Activated CD8-positive, alpha-beta T cell treated with anti-CD3 and anti-CD28 coated beads for 36 hours (primary cell): ENCODE data around the gene ZKSCAN1. TPM values are rescaled to one million over a fixed set of nuclear protein-coding genes. Genes with fewer than 3 reads are reported as not detected.

Experiments used
- ATAC-seq: fragments of 200-7000 bp; cut with Tn5 transposase; one replicate; pipeline ENCODE4 v1.10.0; 2021; ENCODE audit warnings: mild to moderate bottlenecking, moderate library complexity
- CTCF ChIA-PET: fragments of 350-600 bp; sonication (Branson Sonifier 250); formaldehyde crosslinking; loops from one replicate; lab custom pipeline; 2021; ENCODE audit warnings: antibody characterized with exemption; lab: Charles Lee
- POLR2A ChIA-PET: fragments of 350-600 bp; sonication (Branson Sonifier 250); formaldehyde crosslinking; loops from one replicate; lab custom pipeline; 2021; ENCODE audit warnings: antibody characterized with exemption; lab: Charles Lee
- DNase-seq: peaks from one replicate; pipeline ENCODE4 v3.0.0-alpha.2; 2020
- H3K27ac Mint-ChIP-seq: one replicate; pipeline ENCODE4 v1.8.0; 2021; ENCODE audit warnings: mild to moderate bottlenecking, mixed read lengths
- H3K27me3 Mint-ChIP-seq: one replicate; pipeline ENCODE4 v1.8.0; 2021; ENCODE audit warnings: mixed read lengths
- H3K36me3 Mint-ChIP-seq: one replicate; pipeline ENCODE4 v1.8.0; 2021; ENCODE audit warnings: low read depth, mixed read lengths
- H3K4me1 Mint-ChIP-seq: one replicate; pipeline ENCODE4 v1.8.0; 2021; ENCODE audit warnings: low read depth, mixed read lengths
- H3K4me3 Mint-ChIP-seq: one replicate; pipeline ENCODE4 v1.8.0; 2021; ENCODE audit warnings: mild to moderate bottlenecking, moderate library complexity, mixed read lengths
- H3K9me3 Mint-ChIP-seq: one replicate; pipeline ENCODE4 v1.8.0; 2021; ENCODE audit warnings: mixed read lengths
- intact Hi-C: fragments of 100-400 bp; cut with micrococcal nuclease; formaldehyde crosslinking; loops from one replicate; pipeline ENCODE4 v1.10.0; 2022
- total RNA-seq, 2 experiments: library from RNA; stranded (reverse); gene quantifications; one replicate each; pipeline ENCODE4 v1.2.3, GENCODE V29; 2021
- TF ChIP-seq, protein P1 (sequence below): fragments of 200-600 bp; IDR thresholded peaks from one replicate; pipeline ENCODE4 v1.8.0; 2022; ENCODE audit warnings: antibody characterized with exemption, mild to moderate bottlenecking

The ZKSCAN1 gene
- total RNA-seq, 2 experiments from 2014 or later, result 41.9 to 47.3 TPM

DNA sequence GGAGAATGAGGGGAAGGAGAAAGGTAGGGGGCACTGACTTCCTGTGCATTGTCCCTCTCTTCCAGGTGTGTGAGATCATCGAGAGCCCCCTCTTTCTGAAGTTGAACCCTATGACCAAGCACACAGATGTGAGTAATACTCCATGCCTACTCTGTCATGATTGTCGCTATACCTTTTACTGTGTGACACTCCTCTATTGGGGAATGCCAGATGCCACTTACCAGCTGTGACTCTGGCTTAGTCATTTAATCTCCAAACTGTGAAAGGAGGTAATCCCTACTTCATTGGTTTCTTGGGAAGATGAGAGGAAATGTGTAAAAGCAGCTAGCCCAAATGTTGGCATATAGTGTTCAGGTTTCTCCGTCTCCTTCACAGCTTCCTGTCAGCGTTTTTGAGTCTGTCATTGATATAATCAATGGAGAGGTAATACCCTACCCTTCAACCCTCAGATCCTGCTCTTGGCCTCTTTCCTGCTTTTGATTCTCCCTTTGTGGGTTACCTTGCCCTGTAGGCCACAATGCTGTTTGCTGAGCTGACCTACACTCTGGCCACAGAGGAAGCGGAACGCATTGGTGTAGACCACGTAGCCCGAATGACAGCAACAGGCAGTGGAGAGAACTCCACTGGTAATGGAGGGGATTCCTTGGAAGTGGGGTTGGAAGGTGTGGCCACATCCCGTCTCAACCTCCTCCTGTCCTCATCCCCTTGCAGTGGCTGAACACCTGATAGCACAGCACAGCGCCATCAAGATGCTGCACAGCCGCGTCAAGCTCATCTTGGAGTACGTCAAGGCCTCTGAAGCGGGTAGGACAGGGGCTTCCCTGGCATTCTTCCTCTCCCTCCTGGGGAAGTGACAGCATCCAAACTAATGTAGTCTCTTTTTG lies 75.4 kb downstream of the ZKSCAN1 start:
- ChIA-PET POLR2A (interaction anchor here (0.5 to 6.7 kb wide), 10 partner anchors 9 to 482 kb away, joined by 3 to 187 read pairs (median 4); partner anchors contain the start of genes AP4M1, CNPY4, MBLAC1 and MCM7), CTCF (interaction anchor here (1.1 to 1.8 kb wide), 2 partner anchors 9 to 177 kb away, joined by 3 to 10 read pairs; partner anchors contain the start of genes AP4M1 and MCM7)
- DNase-seq (no peak), ATAC-seq (no peak)
- Mint-ChIP-seq H3K27ac (peak overlapping the region; percentile 97), H3K27me3 (no peaks in the 10 kb centered on the region), H3K4me3 (peak overlapping the region; percentile 20), H3K9me3 (no peaks in the 10 kb centered on the region), H3K36me3 (peaks cover 46% of the 10 kb centered on the region), H3K4me1 (peaks cover 33% of the 10 kb centered on the region)
- TF ChIP-seq, protein P1, sequence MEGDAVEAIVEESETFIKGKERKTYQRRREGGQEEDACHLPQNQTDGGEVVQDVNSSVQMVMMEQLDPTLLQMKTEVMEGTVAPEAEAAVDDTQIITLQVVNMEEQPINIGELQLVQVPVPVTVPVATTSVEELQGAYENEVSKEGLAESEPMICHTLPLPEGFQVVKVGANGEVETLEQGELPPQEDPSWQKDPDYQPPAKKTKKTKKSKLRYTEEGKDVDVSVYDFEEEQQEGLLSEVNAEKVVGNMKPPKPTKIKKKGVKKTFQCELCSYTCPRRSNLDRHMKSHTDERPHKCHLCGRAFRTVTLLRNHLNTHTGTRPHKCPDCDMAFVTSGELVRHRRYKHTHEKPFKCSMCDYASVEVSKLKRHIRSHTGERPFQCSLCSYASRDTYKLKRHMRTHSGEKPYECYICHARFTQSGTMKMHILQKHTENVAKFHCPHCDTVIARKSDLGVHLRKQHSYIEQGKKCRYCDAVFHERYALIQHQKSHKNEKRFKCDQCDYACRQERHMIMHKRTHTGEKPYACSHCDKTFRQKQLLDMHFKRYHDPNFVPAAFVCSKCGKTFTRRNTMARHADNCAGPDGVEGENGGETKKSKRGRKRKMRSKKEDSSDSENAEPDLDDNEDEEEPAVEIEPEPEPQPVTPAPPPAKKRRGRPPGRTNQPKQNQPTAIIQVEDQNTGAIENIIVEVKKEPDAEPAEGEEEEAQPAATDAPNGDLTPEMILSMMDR, result no peak
- intact Hi-C loops, result no loop called here

Other genes with a start within 250 kb of the ZKSCAN1 start
- not detected for gene CYP3A4, start 231.4 kb upstream of the ZKSCAN1 start, total RNA-seq
- gene CYP3A43, start 187.6 kb upstream of the ZKSCAN1 start, total RNA-seq, result not detected
- not detected for gene OR2AE1, start 138.6 kb upstream of the ZKSCAN1 start, total RNA-seq
- gene TRIM4, start 96.1 kb upstream of the ZKSCAN1 start, total RNA-seq, result 10 to 100 TPM; 22.2 to 22.3 TPM
- gene GJC3, start 86.0 kb upstream of the ZKSCAN1 start, total RNA-seq, result under 1 TPM; 0.41 to 0.47 TPM
- gene AZGP1, start 39.6 kb upstream of the ZKSCAN1 start, total RNA-seq, result not detected
- 1 to 10 TPM; 6.3 to 6.9 TPM for gene ZSCAN21, start 34.2 kb downstream of the ZKSCAN1 start, total RNA-seq
- 10 to 100 TPM; 16.4 to 18.9 TPM for gene ZNF3, start 66.1 kb downstream of the ZKSCAN1 start, total RNA-seq
- 10 to 100 TPM; 81.3 to 86.3 TPM for gene COPS6, start 73.4 kb downstream of the ZKSCAN1 start, total RNA-seq
- 100 to 1,000 TPM; 456 to 476 TPM for gene MCM7, start 85.8 kb downstream of the ZKSCAN1 start, total RNA-seq
- 10 to 100 TPM in 1 of 2 experiments, 1 to 10 TPM in 1; 9.8 to 10.9 TPM for gene AP4M1, start 86.0 kb downstream of the ZKSCAN1 start, total RNA-seq
- 10 to 100 TPM; 48.6 to 55.3 TPM for gene TAF6, start 103.8 kb downstream of the ZKSCAN1 start, total RNA-seq
- gene CNPY4, start 104.0 kb downstream of the ZKSCAN1 start, total RNA-seq, result 10 to 100 TPM in 1 of 2 experiments, 1 to 10 TPM in 1; 9.8 to 10.4 TPM
- gene MBLAC1, start 111.4 kb downstream of the ZKSCAN1 start, total RNA-seq, result 1 to 10 TPM; 1.9 to 2.1 TPM
- 100 to 1,000 TPM; 108 to 116 TPM for gene LAMTOR4, start 133.3 kb downstream of the ZKSCAN1 start, total RNA-seq
- 10 to 100 TPM; 15.7 to 17.4 TPM for gene TRAPPC14, start 143.1 kb downstream of the ZKSCAN1 start, total RNA-seq
- 1 to 10 TPM; 2.4 to 2.7 TPM for gene GAL3ST4, start 153.0 kb downstream of the ZKSCAN1 start, total RNA-seq
- gene GPC2, start 161.8 kb downstream of the ZKSCAN1 start, total RNA-seq, result 1 to 10 TPM; 3.7 to 4.3 TPM
- gene STAG3, start 162.3 kb downstream of the ZKSCAN1 start, total RNA-seq, result 10 to 100 TPM; 13.2 to 15.8 TPM
- 10 to 100 TPM; 29.8 to 30.2 TPM for gene PVRIG, start 204.4 kb downstream of the ZKSCAN1 start, total RNA-seq